CD4-positive, alpha-beta memory T cell (primary cell): ENCODE results near the gene GPATCH4. TPM values are rescaled to one million over a fixed set of nuclear protein-coding genes. Genes with fewer than 3 reads are reported as not detected.
"Not testable (repeated sequence)": the region's sequence is repeated elsewhere in the genome, so short reads cannot be mapped to it uniquely, and the experiment has no call there.

Experiments used
- CTCF ChIA-PET: fragments of 350-600 bp; sonication (Branson Sonifier 250); formaldehyde crosslinking; loops from one replicate; lab custom pipeline; 2021; ENCODE audit warnings: inconsistent platforms; ENCODE audit not compliant: partially characterized antibody; lab: Charles Lee
- POLR2A ChIA-PET: fragments of 350-600 bp; sonication (Branson Sonifier 250); formaldehyde crosslinking; loops from one replicate; lab custom pipeline; 2021; ENCODE audit not compliant: partially characterized antibody; lab: Charles Lee
- DNase-seq, 5 donors: peaks; one replicate each; pipeline versions ENCODE4 v3.0.0 to v3.0.0-alpha.2; 2020 to 2022; ENCODE audit warnings: mixed read lengths in 1 of 5
- H3K27ac ChIP-seq: one replicate; pipeline ENCODE4 v1.7.0; 2013; ENCODE audit warnings: low read depth, low read length
- H3K27me3 ChIP-seq: 2 replicates; pipeline ENCODE4 v1.7.0; 2013; ENCODE audit warnings: mild to moderate bottlenecking, low read length, moderate library complexity; ENCODE audit not compliant: insufficient read depth
- H3K36me3 ChIP-seq: 2 replicates; pipeline ENCODE4 v1.7.0; 2013; ENCODE audit warnings: mild to moderate bottlenecking, low read length, moderate library complexity; ENCODE audit not compliant: insufficient read depth
- H3K4me1 ChIP-seq: 2 replicates; pipeline ENCODE4 v1.7.0; 2013; ENCODE audit warnings: mild to moderate bottlenecking, low read length, moderate library complexity; ENCODE audit not compliant: insufficient read depth
- H3K4me3 ChIP-seq, 2 donors: one replicate each; pipeline ENCODE4 v1.7.0; 2013; ENCODE audit warnings: low read length in 2 of 2, mild to moderate bottlenecking in 1 of 2
- H3K9me3 ChIP-seq, 2 donors: one replicate each; pipeline ENCODE4 v1.7.0; 2013; ENCODE audit warnings: low read length in 2 of 2, control low read depth in 1 of 2; ENCODE audit not compliant: control insufficient read depth in 1 of 2
- H3K27ac Mint-ChIP-seq, 7 donors: one replicate each; pipeline ENCODE4 v1.8.0; 2020 to 2021; ENCODE audit warnings: mixed read lengths in 7 of 7, mild to moderate bottlenecking in 6 of 7, inconsistent platforms in 3 of 7, moderate library complexity in 3 of 7
- H3K27me3 Mint-ChIP-seq, 2 donors: one replicate each; pipeline ENCODE4 v1.8.0; 2020 to 2021; ENCODE audit warnings: mixed read lengths in 2 of 2
- H3K36me3 Mint-ChIP-seq, 2 donors: one replicate each; pipeline ENCODE4 v1.8.0; 2020 to 2021; ENCODE audit warnings: mixed read lengths in 2 of 2, inconsistent platforms in 1 of 2, mild to moderate bottlenecking in 1 of 2
- H3K4me1 Mint-ChIP-seq, 4 donors: one replicate each; pipeline ENCODE4 v1.8.0; 2020 to 2021; ENCODE audit warnings: mixed read lengths in 4 of 4, mild to moderate bottlenecking in 1 of 4
- H3K4me3 Mint-ChIP-seq, 8 donors: one replicate each; pipeline ENCODE4 v1.8.0; 2020 to 2021; ENCODE audit warnings: mixed read lengths in 8 of 8, mild to moderate bottlenecking in 7 of 8, moderate library complexity in 6 of 8, inconsistent platforms in 3 of 8
- H3K9me3 Mint-ChIP-seq, 8 donors: one replicate each; pipeline ENCODE4 v1.8.0; 2020 to 2021; ENCODE audit warnings: mixed read lengths in 8 of 8, mild to moderate bottlenecking in 5 of 8, inconsistent platforms in 3 of 8, moderate library complexity in 1 of 8
- intact Hi-C: fragments of 100-400 bp; cut with micrococcal nuclease; formaldehyde crosslinking; loops from one replicate; pipeline ENCODE4 v1.15.1; 2023
- polyA plus RNA-seq, 2 donors: library from polyadenylated mRNA; unstranded; fragments of 300-500 nt; fragmentation: Illumina TruSeq; gene quantifications; one replicate each; pipeline ENCODE4 v1.2.3, GENCODE V29; 2021
- total RNA-seq, 2 experiments: library from RNA; stranded (reverse); gene quantifications; one replicate each; pipeline ENCODE4 v1.2.3, GENCODE V29; 2021

GPATCH4 gene
- total and polyA plus RNA-seq, 4 experiments from 2014 or later, result 8.1 to 58.5 (median 28.8) TPM

DNA sequence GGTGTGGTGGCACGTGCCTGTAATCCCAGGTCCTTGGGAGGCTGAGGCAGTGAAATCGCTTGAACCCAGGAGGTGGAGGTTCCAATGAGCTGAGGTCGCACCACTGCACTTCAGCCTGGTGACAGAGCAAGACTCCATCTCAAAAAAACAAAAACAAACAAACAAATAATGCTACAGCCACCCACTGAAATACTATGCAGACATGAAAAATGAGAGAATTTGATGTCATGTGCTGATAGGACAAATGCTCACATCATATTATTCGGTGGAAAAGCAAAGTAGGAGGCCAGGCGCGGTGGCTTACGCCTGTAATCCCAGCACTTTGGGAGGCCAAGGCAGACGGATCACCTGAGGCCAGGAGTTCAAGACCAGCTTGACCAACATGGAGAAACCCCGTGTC lies 8.8 kb upstream of the GPATCH4 start:
- H3K27ac Mint-ChIP-seq, H3K4me1 ChIP-seq, DNase-seq, H3K4me3 ChIP-seq, H3K36me3 ChIP-seq, H3K36me3 Mint-ChIP-seq, POLR2A ChIA-PET, H3K27me3 ChIP-seq, H3K9me3 Mint-ChIP-seq, H3K9me3 ChIP-seq, H3K4me3 Mint-ChIP-seq, intact Hi-C loops, H3K4me1 Mint-ChIP-seq, H3K27ac ChIP-seq: not testable (repeated sequence)
- H3K27me3 Mint-ChIP-seq, result peaks cover 7 to 16% of the 10 kb centered on the region in 2 donors
- CTCF ChIA-PET, result interaction anchor here (0.6 to 1.9 kb wide), 4 partner anchors 15 to 225 kb away, joined by 3 to 5 read pairs (median 4); no protein-coding TSS in a partner anchor

DNA sequence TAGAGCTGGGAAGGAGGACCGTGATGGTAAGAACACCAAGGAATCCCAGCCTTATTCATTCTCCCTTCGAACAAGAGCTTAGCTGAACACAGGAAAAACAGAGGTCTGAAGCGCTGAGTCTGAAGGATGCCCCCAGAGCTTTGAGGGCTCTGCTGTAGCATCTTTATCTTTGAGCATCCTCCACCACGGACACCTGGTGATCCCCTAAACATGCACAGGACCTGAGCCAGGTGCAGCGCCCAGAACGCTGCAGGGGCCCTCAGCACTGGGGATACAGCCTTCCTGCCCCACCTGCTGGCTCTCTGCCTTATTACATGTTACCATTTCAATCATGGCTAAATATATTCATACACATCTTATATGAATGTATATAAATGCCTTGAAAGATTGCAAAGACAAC lies 7.7 kb upstream of the GPATCH4 start:
- CTCF ChIA-PET, result interaction anchor here (0.9 to 2.1 kb wide), 25 partner anchors 8 to 223 kb away, joined by 3 to 41 read pairs (median 7); partner anchors contain the start of genes NAXE and TTC24
- H3K9me3 Mint-ChIP-seq, result no peaks in the 10 kb centered on the region
- no peak overlapping the region for H3K4me3 ChIP-seq
- intact Hi-C loops, result loop anchor here (1.0 kb wide), 3 partner anchors 25 to 153 kb away; no protein-coding TSS in a partner anchor
- H3K36me3 Mint-ChIP-seq, result no peaks in the 10 kb centered on the region
- no peaks in the 10 kb centered on the region for H3K27me3 ChIP-seq
- peaks cover 2 to 9% (median 7%) of the 10 kb centered on the region in 4 donors for H3K4me1 Mint-ChIP-seq
- DNase-seq, result peak; percentile 51 to 63 (median 56)
- no peaks in the 10 kb centered on the region for H3K9me3 ChIP-seq
- H3K27me3 Mint-ChIP-seq, result peaks cover 7 to 9% of the 10 kb centered on the region in 2 donors
- no peak overlapping the region for H3K4me3 Mint-ChIP-seq
- POLR2A ChIA-PET, result interaction anchor here (0.9 to 2.2 kb wide), 4 partner anchors 17 to 163 kb away, joined by 3 to 12 read pairs (median 5); partner anchors contain the start of gene NAXE
- no peak overlapping the region for H3K27ac ChIP-seq
- H3K36me3 ChIP-seq, result no peaks in the 10 kb centered on the region
- H3K27ac Mint-ChIP-seq, result peak overlapping the region in 1 of 7 donors; percentile 41
- no peaks in the 10 kb centered on the region for H3K4me1 ChIP-seq

DNA sequence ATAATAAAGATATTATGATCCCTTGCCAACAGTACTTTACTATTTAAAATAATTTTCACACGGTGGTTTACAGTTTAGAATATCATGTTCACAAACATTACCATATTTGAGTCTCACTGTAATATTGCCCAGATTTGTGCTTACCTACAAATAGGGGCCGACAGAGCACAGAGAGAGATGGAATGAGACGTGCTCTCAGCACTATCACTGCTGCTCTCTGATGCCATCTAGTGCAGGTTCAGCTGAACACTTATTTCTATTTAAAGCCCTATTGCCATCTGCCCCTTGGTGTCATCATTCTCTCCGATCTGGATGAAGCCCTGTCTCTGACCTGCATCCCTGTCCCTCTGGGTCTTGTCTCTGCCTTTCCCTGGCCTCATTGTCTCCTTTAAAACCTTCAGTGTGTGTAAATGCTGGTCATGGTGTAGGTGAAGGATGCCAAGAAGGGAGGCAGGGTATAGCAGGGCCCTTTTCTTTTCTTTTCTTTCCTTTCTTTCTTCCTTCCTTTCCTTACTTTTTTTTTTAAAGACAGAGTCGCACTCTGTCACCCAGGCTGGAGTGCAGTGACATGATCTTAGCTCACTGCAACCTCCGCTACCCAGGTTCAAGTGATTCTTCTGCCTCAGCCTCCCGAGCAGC lies 6.9 kb upstream of the GPATCH4 start:
- H3K27ac Mint-ChIP-seq, result peak overlapping the region in 2 of 7 donors; percentile 5 to 46
- POLR2A ChIA-PET, result interaction anchor here (0.9 to 2.2 kb wide), 6 partner anchors 12 to 162 kb away, joined by 3 to 12 read pairs (median 4); partner anchors contain the start of gene NAXE

DNA sequence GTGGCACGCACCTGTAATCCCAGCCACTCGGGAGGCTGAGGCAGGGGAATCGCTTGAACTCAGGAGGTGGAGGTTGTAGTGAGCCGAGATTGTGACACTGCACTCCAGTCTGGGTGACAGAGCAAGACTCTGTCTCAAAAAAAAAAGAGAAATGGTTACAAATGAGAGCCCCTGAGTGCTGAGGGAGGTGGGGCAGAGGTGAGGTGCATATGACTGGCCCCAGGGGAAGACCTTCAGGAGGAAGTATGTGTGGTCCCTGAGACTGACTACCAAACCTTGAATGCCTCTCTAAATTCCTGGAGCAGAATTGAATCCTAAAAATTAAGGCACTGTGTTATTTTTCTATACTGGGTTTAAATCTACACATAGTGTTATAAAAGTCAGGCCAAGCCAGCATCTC lies 6.1 kb upstream of the GPATCH4 start:
- H3K27ac Mint-ChIP-seq, intact Hi-C loops, H3K4me3 Mint-ChIP-seq, DNase-seq, H3K36me3 Mint-ChIP-seq, H3K9me3 Mint-ChIP-seq, H3K27ac ChIP-seq, H3K27me3 ChIP-seq, H3K4me1 ChIP-seq, H3K27me3 Mint-ChIP-seq, H3K4me3 ChIP-seq, H3K36me3 ChIP-seq, H3K9me3 ChIP-seq: not testable (repeated sequence)
- H3K4me1 Mint-ChIP-seq, result peaks cover 8 to 16% (median 12%) of the 10 kb centered on the region in 4 donors
- CTCF ChIA-PET, result interaction anchor here (1.2 to 2.1 kb wide), 16 partner anchors 8 to 225 kb away, joined by 3 to 41 read pairs (median 7); partner anchors contain the start of genes NAXE and TTC24
- POLR2A ChIA-PET, result interaction anchor here (1.2 to 2.2 kb wide), 3 partner anchors 11 to 127 kb away, joined by 3 to 12 read pairs (median 6); partner anchors contain the start of gene NAXE

More for the DNA sequence above, 6.9 kb upstream of the GPATCH4 start:
- Mint-ChIP-seq H3K4me1 (peaks cover 2 to 9% (median 7%) of the 10 kb centered on the region in 4 donors), H3K9me3 (no peaks in the 10 kb centered on the region), H3K27me3 (peaks cover 7% of the 10 kb centered on the region in 2 donors), H3K36me3 (no peaks in the 10 kb centered on the region), H3K4me3 (no peak overlapping the region)
- no peaks in the 10 kb centered on the region for H3K9me3 ChIP-seq
- no peak overlapping the region for H3K4me3 ChIP-seq
- no peak overlapping the region for H3K27ac ChIP-seq
- H3K36me3 ChIP-seq, result no peaks in the 10 kb centered on the region
- CTCF ChIA-PET, result interaction anchor here (0.9 to 2.1 kb wide), 27 partner anchors 9 to 226 kb away, joined by 3 to 41 read pairs (median 6); partner anchors contain the start of genes NAXE and TTC24
- intact Hi-C loops, result loop anchor here (1.0 kb wide), 3 partner anchors 24 to 152 kb away; no protein-coding TSS in a partner anchor
- peak; percentile 68 to 75 (median 71) for DNase-seq
- no peaks in the 10 kb centered on the region for H3K27me3 ChIP-seq
- peaks cover under 1% of the 10 kb centered on the region for H3K4me1 ChIP-seq

DNA sequence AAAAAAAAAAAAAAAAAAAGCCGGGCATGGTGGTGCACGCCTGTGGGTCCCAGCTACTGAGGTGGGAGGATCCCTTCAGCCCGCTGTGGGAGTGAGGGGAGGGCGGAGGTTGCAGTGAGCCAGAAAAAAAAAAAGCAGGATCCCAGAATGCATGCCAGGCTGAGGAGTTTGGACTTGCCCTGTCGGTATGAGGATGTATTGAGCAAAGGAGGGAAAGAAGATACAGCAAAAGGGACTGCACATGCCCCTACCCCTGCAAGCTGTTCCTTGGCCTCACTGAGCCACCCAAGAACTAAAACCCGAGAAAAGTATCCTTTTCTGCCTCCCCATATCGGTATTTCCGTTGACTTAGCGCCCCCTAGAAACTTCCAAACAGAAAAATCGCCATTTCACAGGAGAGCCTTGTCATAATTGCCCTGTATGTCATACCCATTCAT lies 1.3 kb upstream of the GPATCH4 start:
- CTCF ChIA-PET, result interaction anchor here (0.6 to 4.7 kb wide), 10 partner anchors 10 to 183 kb away, joined by 3 to 21 read pairs (median 4); partner anchors contain the start of gene NAXE
- intact Hi-C loops, result no loop called here
- Histone ChIP-seq H3K4me1 (peaks cover 30% of the 10 kb centered on the region), H3K36me3 (peaks cover 14% of the 10 kb centered on the region), H3K4me3 (no peak overlapping the region), H3K9me3 (no peaks in the 10 kb centered on the region), H3K27ac (no peak overlapping the region), H3K27me3 (no peaks in the 10 kb centered on the region)
- no peaks in the 10 kb centered on the region for H3K9me3 Mint-ChIP-seq
- peaks cover 13 to 25% of the 10 kb centered on the region in 2 donors for H3K36me3 Mint-ChIP-seq
- peak overlapping the region in 3 of 7 donors; percentile 35 to 72 (median 47) for H3K27ac Mint-ChIP-seq
- POLR2A ChIA-PET, result interaction anchor here (0.8 kb wide), 2 partner anchors 9 to 15 kb away, joined by 3 read pairs; no protein-coding TSS in a partner anchor
- H3K4me1 Mint-ChIP-seq, result peaks cover 13 to 37% (median 26%) of the 10 kb centered on the region in 4 donors
- no peaks in the 10 kb centered on the region for H3K27me3 Mint-ChIP-seq
- peak overlapping the region; percentile 42 to 80 (median 62) for H3K4me3 Mint-ChIP-seq
- no peak for DNase-seq

DNA sequence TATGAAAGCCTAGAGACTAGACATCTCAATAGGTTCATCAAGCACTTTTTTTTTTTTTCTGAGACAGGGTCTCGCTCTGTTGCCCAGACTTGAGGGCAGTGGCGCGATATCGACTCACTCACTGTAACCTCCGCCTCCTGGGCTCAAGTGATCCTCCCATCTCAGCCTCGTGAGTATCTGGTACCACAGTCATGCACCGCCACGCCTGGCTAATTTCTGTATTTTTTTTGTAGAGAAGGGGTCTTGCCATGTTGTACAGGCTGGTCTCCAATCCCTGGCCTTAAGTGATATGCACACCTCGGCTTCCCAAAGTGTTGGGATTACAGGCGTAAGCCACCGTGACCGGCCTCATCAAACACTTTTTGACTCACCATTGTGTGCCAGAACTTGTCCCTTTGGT lies 613 bp upstream of the GPATCH4 start:
- Mint-ChIP-seq H3K27ac (peak overlapping the region; percentile 83 to 100 (median 98)), H3K36me3 (peaks cover 18 to 32% of the 10 kb centered on the region in 2 donors), H3K27me3 (no peaks in the 10 kb centered on the region), H3K4me1 (peaks cover 13 to 37% (median 26%) of the 10 kb centered on the region in 4 donors), H3K9me3 (no peaks in the 10 kb centered on the region), H3K4me3 (peak overlapping the region; percentile 90 to 100 (median 99))
- Histone ChIP-seq H3K27me3 (no peaks in the 10 kb centered on the region), H3K27ac (peak overlapping the region; percentile 83), H3K4me1 (peaks cover 30% of the 10 kb centered on the region), H3K4me3 (peak overlapping the region; percentile 82 to 83), H3K9me3 (no peaks in the 10 kb centered on the region), H3K36me3 (peaks cover 21% of the 10 kb centered on the region)
- intact Hi-C loops, result loop anchor here (1.0 to 2.0 kb wide), 3 partner anchors 11 to 145 kb away; partner anchors contain the start of genes MEF2D and NAXE
- DNase-seq, result no peak
- POLR2A ChIA-PET, result interaction anchor here (0.6 to 2.6 kb wide), 9 partner anchors 9 to 181 kb away, joined by 3 to 50 read pairs (median 4); partner anchors contain the start of genes MEF2D and NAXE
- CTCF ChIA-PET, result interaction anchor here (0.9 to 4.7 kb wide), 10 partner anchors 10 to 183 kb away, joined by 3 to 21 read pairs (median 4); partner anchors contain the start of gene NAXE
